GM12873 (cell line): Measurements from ENCODE around the gene NAV2.

ENCODE experiments used
- CTCF ChIP-seq: IDR thresholded peaks from 2 replicates; pipeline ENCODE4 v1.5.1; 2012; ENCODE audit warnings: low read depth, mild to moderate bottlenecking, moderate library complexity, low read length, control low read depth; ENCODE audit not compliant: insufficient read depth; ENCODE audit errors: missing control alignments

Gene NAV2

DNA sequence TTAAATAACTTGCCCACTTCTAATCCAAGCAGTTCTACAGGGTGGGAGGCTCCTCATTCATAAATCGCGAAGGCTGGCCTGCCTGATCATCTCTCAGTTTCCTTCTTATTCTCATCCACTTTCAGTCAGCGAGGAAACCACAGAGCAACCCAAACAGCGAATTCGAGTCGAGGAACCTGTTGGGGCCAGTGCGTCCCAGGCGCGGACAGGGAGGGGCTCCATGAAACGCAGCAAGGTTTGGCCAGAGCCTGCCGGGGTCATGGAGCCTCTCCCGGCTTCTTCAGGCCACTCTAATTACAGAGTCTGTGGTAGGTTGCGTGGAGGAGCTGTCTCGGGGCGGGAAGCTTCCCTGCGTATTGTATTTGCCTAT lies 741 bp upstream of the NAV2 start:
- TF ChIP-seq CTCF: no peak

- TF ChIP-seq CTCF: no peak
Observed at GRCh38 chr11:19713196-19714021, 772 bp downstream of the NAV2 start.

DNA sequence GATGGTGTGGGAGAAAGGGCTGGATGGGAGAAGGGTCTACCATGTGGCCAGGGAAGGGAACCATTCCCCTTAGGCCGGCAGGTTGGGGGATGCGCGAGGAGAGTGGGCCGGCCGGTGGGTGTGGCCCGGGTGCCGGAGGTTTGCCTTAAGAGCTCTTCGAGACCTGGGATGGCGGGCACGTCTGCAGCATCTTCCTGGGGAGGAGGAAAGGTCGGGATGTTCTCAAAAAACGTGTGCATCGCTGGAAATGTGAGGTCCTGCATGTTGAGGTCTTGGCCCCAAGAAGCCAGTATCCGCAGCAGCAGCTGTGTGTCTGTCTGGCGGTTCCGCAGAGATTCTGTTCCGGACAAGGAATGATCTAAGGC lies 1.4 kb downstream of the NAV2 start:
- no peak for TF ChIP-seq CTCF

GRCh38 chr11:19714387-19715363 lies 2.0 kb downstream of the NAV2 start:
- TF ChIP-seq CTCF: no peak

GRCh38 chr11:19715373-19715772 lies 2.7 kb downstream of the NAV2 start:
- TF ChIP-seq CTCF: no peak

DNA sequence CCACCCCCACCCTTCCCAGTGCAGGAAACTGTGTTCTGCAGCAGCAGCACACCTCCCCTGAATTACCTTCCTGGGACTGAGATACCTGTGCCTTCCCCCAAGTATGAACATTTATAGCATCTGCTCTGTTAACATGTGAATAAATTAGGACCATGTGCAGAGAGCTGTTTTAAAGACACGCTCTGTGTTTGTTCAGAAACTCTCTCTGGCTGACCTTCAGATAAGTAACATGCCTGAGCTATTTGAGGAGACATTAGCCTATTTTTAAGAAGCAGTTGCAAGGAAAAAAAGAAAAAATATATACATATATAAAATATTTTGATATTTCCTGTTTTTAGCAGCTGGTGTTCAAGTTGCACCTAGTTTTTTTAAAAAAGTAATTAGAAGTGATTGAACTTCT lies 5.4 kb downstream of the NAV2 start:
- no peak for TF ChIP-seq CTCF

GRCh38 chr11:19718951-19719350 lies 6.3 kb downstream of the NAV2 start:
- no peak for TF ChIP-seq CTCF
